Measurements from ENCODE around the gene RNF130. TPM values are rescaled to one million over a fixed set of nuclear protein-coding genes. Genes with fewer than 3 reads are reported as not detected.

The RNF130 gene
- total RNA-seq, 1 donor from 2014 or later: 43.4 TPM

DNA sequence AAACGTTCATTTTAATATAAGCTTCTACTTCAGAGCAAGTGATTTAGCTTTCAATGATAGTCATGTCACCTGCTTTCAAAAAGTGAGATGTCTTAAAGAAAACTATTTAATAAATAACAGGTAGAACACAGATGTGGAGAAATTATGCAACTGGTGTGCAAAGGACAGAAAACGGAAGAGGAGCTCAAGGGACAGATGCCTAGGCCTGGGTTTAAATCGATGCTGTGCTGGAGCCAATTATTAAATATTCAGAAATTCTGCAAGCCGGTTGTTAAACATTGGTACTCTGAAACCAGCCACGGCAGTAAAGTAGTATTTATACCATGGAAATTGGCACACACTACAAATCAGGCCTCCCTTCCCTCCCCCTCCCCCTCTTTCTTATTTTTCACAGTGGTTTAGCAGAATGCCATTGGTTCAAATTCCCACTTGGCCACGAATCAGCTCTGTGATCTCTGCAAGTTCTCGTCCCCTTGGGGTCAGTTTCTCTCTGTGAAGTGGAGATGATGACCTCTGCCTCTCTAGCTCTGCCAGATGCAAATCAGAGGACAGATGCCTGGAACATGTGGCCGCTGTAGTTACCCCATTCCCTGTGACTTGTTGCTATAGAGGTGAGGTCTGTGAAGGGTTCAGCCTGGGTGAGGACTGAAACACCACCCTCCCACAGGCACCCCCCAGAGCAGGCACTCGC lies 6.2 kb upstream of the RNF130 start:
- H3K4me1 Mint-ChIP-seq (ENCODE audit: low read depth): no peaks in the 10 kb centered on the region
- H3K27ac Mint-ChIP-seq (ENCODE audit: unreplicated experiment): no peak overlapping the region
- no peak overlapping the region for H3K4me3 Mint-ChIP-seq (ENCODE audit: unreplicated experiment)
- no peaks in the 10 kb centered on the region for H3K9me3 Mint-ChIP-seq (ENCODE audit: low read depth)
- no peak for TF ChIP-seq CTCF (IDR thresholded peaks at IDR 0.05)
- no peak for DNase-seq (ENCODE audit: low spot score)
- peaks cover 12% of the 10 kb centered on the region for H3K27me3 Mint-ChIP-seq (ENCODE audit: low read depth)
- no peaks in the 10 kb centered on the region for H3K36me3 Mint-ChIP-seq (ENCODE audit: low read depth)

GRCh38 chr5:180075703-180076102 lies 4.1 kb upstream of the RNF130 start:
- Mint-ChIP-seq H3K9me3 (ENCODE audit: low read depth) (peaks cover 2% of the 10 kb centered on the region), H3K4me3 (ENCODE audit: unreplicated experiment) (no peak overlapping the region), H3K36me3 (ENCODE audit: low read depth) (peaks cover 2% of the 10 kb centered on the region), H3K27me3 (ENCODE audit: low read depth) (peaks cover 6% of the 10 kb centered on the region), H3K4me1 (ENCODE audit: low read depth) (peaks cover 6% of the 10 kb centered on the region), H3K27ac (ENCODE audit: unreplicated experiment) (no peak overlapping the region)
- no peak for TF ChIP-seq CTCF (IDR thresholded peaks at IDR 0.05)
- DNase-seq (ENCODE audit: low spot score): no peak

DNA sequence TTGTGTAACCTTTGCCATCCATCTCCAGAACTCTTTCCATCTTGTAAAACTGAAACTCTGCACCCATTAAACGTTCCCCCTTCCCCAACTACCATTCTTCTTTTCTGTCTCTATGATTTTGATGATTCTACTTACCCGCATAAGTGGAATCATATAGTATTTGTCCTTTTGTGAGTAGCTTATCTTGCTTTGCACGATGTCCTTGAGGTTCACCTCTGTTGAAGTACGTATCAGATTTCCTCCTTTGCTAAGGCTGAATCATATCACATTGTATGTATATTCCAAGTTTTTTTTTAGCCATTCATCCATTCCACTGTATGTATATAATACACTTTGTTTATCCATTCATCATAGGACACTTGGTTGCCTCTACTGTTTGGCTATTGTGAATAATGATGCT lies 2.9 kb upstream of the RNF130 start:
- no peak overlapping the region for H3K4me3 Mint-ChIP-seq (ENCODE audit: unreplicated experiment)

DNA sequence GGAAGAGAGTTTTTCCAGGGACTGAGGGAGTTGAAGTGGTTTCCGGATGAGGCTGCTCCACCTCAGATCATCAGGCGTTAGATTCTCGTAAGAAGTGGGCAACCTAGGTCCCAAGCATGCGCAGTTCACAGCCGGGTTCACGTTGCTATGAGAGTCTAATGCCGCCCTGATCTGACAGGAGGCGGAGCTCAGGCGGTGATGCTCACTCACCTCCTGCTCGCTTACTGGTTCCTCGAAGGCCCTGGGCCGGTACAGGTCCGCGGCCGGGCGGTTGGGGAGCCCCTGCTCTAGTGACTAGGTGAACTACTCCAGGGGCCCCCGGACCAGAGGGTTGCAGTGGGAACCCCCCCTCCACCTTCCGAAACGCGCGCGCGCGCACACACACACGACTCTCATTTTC lies 997 bp upstream of the RNF130 start:
- no peak for TF ChIP-seq CTCF (IDR thresholded peaks at IDR 0.05)
- Mint-ChIP-seq H3K27me3 (ENCODE audit: low read depth) (no peaks in the 10 kb centered on the region), H3K4me3 (ENCODE audit: unreplicated experiment) (no peak overlapping the region)

More for the DNA sequence above, 2.9 kb upstream of the RNF130 start:
- Mint-ChIP-seq H3K27ac (ENCODE audit: unreplicated experiment) (no peak overlapping the region), H3K27me3 (ENCODE audit: low read depth) (peaks cover 5% of the 10 kb centered on the region), H3K36me3 (ENCODE audit: low read depth) (peaks cover 2% of the 10 kb centered on the region), H3K9me3 (ENCODE audit: low read depth) (peaks cover 2% of the 10 kb centered on the region), H3K4me1 (ENCODE audit: low read depth) (peaks cover 19% of the 10 kb centered on the region)
- TF ChIP-seq CTCF (IDR thresholded peaks at IDR 0.05): no peak
- DNase-seq (ENCODE audit: low spot score): no peak

DNA sequence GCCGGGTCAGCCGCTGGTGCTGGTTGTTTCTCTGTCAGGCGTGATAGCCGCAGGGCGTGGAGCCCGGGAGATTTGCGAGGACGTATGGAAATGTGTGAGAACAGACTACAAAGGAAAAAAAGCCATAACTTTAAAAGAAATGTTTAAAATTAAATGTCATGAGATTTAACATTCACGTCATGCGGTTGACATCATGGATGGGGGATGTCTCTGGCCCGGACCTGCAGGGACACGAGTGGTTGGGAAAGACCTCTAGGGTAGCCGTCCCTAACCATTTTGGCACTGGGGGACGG lies 643 bp upstream of the RNF130 start:
- Mint-ChIP-seq H3K4me3 (ENCODE audit: unreplicated experiment) (peak overlapping the region; percentile 67), H3K27ac (ENCODE audit: unreplicated experiment) (peak overlapping the region; percentile 88), H3K36me3 (ENCODE audit: low read depth) (peaks cover 2% of the 10 kb centered on the region)

More for the DNA sequence above, 997 bp upstream of the RNF130 start:
- Mint-ChIP-seq H3K4me1 (ENCODE audit: low read depth) (peaks cover 38% of the 10 kb centered on the region), H3K27ac (ENCODE audit: unreplicated experiment) (peak overlapping the region; percentile 88), H3K9me3 (ENCODE audit: low read depth) (peaks cover 2% of the 10 kb centered on the region), H3K36me3 (ENCODE audit: low read depth) (peaks cover 2% of the 10 kb centered on the region)
- no peak for DNase-seq (ENCODE audit: low spot score)

More for the DNA sequence above, 643 bp upstream of the RNF130 start:
- H3K9me3 Mint-ChIP-seq (ENCODE audit: low read depth): peaks cover 2% of the 10 kb centered on the region
- no peaks in the 10 kb centered on the region for H3K27me3 Mint-ChIP-seq (ENCODE audit: low read depth)
- no peak for TF ChIP-seq CTCF (IDR thresholded peaks at IDR 0.05)
- peaks cover 41% of the 10 kb centered on the region for H3K4me1 Mint-ChIP-seq (ENCODE audit: low read depth)
- no peak for DNase-seq (ENCODE audit: low spot score)

Measured in chondrocyte (in vitro differentiated cells).